Hematopoietic multipotent progenitor cell (in vitro differentiated cells): ENCODE data around the gene AUTS2. TPM values are rescaled to one million over a fixed set of nuclear protein-coding genes. Genes with fewer than 3 reads are reported as not detected.
"Not testable (repeated sequence)": the region's sequence is repeated elsewhere in the genome, so short reads cannot be mapped to it uniquely, and the experiment has no call there.

Experiments
- DNase-seq, 3 donors: peaks; one replicate each; pipeline ENCODE4 v3.0.0-alpha.2; 2011 to 2015; ENCODE audit warnings: low read depth in 2 of 3, low spot score in 2 of 3
- total RNA-seq: library from RNA; depleted of rRNA; stranded (reverse); fragments of >200 nt; gene quantifications from one replicate; pipeline ENCODE4 v1.2.3, GENCODE V29; 2012

The AUTS2 gene
- total RNA-seq, 1 donor: 14.8 TPM

DNA sequence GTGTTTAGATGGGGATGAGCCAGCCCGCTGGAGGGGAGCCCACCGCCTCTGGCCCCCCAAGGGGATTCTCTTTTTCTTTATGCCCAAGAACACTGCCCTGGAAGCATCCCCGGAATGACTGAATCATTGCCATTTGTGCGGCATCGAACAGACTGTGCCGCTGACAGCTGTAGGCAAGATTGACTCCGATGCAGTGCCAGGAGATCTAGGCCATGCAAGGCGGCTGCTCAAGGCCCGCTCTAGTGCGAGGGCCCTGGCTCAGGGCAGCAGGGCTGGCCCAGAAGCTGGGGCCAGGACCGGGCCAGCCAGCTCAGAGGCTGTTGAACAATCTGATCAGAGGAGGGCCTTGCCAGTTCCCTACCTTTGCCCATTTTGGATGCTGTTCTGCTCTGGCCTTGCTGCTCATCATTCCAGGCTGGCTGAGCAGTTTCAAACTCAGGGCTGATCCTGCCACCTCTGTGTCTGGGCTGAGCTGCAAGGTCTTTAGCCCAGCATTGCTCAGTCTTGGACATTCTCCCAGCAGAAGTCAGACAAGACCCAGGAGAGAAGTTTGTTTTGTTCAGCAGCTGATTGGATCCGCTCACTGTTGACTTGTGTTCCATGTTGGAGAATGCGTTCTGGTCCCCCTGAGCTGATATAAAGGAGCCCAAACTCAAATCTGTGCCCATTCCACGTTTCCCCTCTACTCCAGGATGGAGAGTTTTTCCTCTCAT lies 1048.4 kb downstream of the AUTS2 start:
- no peak for DNase-seq

GRCh38 chr7:70647801-70648498 lies 1049.7 kb downstream of the AUTS2 start:
- peak; percentile 6 to 26 (median 8) for DNase-seq

GRCh38 chr7:70648499-70648861 lies 1050.2 kb downstream of the AUTS2 start:
- DNase-seq: not testable (repeated sequence)

- no peak for DNase-seq
Observed at GRCh38 chr7:70649323-70649722, 1051.0 kb downstream of the AUTS2 start.

- no peak for DNase-seq
Observed at GRCh38 chr7:70654146-70654545, 1055.9 kb downstream of the AUTS2 start.

GRCh38 chr7:70654979-70655378 lies 1056.7 kb downstream of the AUTS2 start:
- DNase-seq: no peak

- no peak for DNase-seq
Observed at GRCh38 chr7:70655694-70656093, 1057.4 kb downstream of the AUTS2 start.

GRCh38 chr7:70657571-70657970 lies 1059.3 kb downstream of the AUTS2 start:
- no peak for DNase-seq

DNA sequence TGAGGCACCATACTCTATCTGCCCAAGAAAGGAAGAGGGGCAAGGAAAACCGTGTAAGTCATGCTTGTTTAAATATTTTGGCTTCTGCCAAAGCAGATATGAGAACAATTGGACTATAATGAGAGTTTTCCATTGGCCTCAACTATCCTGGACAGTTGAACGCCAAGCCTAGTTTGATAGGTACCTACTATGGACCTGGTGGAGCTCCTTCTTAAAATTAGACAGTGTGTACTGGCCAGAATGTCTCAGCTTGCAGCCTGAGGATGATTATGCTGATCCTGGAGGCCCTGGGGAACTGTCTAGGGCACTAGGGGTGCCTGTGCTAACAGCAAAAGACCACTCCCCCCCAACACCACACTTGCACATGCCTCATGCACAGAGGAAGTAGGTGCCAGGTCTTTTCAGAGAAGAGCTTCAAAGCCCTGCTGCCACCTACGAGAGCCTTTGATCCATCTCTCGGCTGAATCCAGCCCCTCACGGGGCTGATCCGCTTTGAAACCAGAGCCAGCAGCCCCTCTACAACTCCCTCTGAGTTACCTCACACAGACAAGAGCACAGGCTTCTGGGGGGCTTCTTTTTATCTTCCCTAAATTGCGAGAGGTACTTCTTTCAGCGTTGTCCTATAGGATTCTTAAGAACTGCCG lies 1059.8 kb downstream of the AUTS2 start:
- DNase-seq: no peak

- no peak for DNase-seq
Observed at GRCh38 chr7:70659263-70659662, 1061.0 kb downstream of the AUTS2 start.

DNA sequence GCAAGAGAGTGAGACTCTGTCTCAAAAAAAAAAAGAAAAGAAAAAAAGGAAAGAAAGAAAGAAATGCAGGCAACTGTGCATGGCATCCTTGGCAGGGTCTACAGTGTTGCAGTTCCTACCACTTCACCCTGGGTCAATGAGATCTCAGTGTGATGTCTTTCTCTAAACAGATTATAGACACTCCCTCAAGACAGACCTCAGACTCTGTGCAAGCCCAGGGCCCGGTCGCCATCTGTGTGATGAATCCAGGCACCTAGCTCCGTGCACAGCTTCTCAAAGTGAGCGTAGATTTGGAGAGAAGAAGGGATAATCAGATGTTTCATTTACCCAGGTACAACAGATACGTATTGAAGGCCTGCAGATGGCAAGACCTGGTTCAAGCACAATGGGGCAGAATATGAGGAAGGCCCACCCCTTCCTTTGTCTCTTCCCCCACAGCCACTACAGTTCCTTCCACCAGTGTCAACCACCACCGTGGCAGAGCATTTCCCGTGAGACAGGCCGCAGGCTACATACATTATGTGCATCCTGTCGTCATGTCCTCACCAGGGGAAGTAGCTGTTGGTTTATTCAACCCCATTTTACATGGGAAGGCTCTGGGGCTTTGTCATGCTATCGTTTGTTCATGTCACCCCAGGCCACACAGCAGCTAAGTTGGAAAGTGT lies 1062.0 kb downstream of the AUTS2 start:
- DNase-seq: peak in 1 of 3 donors; percentile 14

DNA sequence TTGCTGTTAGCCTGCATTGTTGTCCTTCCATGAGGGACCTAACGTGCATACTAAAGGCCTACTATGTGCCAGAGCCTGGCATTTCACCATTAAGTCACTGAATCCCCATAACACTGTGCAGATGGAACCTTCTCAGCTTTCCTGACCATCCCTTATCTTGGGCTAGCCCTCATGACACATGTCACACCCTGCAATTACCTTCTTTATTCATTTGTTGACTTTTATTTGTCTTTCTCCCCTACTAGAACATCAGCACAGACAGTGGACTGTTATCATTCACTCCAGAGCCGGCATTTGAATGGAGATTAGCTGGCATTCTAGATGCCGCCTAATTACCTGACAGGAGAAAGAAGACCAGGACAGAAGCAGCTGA lies 1062.5 kb downstream of the AUTS2 start:
- no peak for DNase-seq

DNA sequence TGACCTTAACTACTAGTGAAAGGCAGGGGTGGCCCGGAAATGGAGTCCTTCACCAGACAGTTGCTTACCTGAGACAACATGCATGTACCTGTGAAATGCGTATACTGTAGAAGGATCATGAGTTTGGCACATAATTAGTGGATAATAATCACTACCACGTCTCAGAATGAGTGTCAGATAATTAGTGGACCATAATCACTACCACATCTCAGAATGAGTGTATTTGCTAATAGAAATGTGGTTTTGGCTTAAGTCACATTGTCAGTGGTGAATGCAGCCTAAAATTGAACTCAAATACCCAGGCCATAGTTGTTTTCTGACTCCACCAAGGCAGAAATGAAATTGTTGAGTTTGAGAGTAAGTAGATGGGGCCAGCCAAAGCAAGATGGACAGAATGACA lies 1065.4 kb downstream of the AUTS2 start:
- DNase-seq: no peak

DNA sequence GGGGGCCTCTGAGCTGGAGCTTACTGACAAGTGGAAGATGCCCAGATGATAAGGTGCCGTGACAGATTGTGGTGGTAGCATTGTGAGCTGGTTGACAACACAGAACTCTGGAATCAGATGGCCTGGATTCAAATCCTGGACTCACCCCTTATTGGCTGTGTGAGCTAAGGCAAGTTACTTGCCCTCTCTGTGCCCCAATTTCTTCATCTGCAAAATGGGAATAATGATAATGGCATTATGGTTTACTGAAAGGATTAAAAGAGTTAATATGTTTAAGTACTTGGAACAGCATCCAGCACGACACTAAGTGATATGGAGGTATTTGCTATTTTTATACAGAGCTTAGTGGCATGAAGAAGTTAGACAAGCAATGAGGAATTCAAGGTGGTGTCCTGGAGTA lies 1067.7 kb downstream of the AUTS2 start:
- DNase-seq: no peak

- DNase-seq: no peak
Observed at GRCh38 chr7:70667406-70667805, 1069.1 kb downstream of the AUTS2 start.

DNA sequence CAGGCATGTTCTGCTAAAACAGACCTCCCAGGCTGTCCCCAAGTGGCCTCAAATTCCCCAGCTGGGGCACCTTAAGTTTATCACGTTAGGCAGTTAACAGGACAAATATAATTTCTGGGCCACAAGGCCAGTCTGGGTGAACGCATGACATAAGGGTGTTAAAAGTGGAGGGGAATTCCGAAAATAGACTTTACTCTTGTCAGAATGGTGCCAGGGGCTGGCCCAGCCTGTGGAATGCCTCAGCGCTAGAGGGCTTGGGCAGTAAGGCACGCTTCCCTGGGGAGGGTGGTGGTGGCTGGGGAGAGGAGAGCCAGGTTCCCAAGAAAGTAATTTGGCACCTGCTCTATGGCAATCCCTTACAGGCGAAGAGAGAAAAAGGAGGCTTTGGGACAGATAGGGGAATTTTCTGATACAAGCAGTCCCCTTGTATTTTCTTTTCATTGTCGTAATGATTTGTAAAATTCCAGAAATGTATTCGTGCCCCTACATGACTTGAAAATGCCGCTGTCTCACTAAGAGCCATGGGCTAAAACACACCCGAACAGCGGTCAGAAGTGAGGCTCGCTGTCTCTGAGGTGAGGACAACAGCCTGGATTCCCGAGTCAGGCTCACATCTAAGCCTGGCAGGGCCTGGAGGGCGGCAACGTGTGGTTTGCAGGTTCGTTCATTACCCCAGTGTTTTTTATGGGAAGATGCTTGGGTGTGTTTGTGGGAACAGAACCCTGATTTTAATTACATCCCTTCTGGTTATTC lies 1070.5 kb downstream of the AUTS2 start:
- DNase-seq: no peak

- no peak for DNase-seq
Observed at GRCh38 chr7:70669854-70670253, 1071.6 kb downstream of the AUTS2 start.

DNA sequence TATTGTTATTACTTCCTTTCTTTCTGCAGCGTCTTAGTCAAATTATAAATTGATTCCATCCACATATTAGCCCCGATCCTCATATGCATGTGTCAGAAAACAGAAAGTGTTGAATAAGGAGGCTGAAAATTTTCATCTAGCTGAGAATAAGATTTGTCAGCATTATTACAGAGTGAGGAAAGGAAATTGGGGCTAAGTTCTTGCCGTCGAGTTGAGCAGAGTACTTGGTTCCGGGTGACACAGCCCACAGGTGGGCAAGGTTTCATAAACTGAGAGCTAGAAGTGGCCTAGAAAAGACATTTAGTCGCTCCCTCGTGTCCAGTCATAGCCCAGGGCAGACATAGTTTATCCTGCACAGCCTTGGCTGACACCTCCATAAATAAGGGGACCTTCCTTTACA lies 1072.0 kb downstream of the AUTS2 start:
- DNase-seq: no peak

DNA sequence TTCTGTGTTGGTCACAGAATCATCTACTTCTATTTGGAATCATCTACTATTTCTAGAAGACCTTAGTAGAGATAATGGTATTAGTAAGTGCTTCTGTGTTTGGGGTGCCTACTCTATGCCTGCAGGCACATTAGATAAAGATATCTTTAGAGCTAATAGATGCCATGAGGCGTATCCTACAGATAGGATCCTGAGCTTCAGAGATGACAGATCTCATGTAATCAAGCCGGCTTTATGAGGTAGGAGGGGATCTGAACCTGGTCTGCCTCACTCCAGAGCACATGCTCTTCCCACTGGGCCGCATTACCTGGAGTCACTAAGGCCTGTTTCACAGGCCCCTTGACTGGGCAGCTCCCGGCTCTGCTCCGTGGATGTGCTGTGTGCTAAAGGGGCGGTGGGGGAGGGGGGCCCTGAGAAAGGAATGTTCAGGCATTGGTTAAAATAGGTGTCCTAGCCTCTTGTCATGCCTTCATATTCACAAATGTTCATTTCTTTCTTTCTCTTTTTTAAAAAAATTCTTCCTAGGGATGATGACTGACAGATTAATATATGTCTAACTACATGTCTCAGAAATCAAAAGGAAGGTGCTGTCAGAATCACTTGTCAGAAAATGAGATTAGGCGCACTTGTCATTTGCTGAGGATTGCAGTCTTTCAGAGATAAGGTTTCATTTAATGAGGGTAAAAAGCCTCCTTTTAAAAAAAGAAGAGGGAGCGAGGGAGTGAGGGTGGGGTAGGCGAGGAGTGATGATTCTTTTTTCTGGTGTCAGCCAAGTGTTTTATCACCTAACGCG lies 1075.7 kb downstream of the AUTS2 start:
- no peak for DNase-seq

- no peak for DNase-seq
Observed at GRCh38 chr7:70674571-70675010, 1076.3 kb downstream of the AUTS2 start.
